Astrocyte (in vitro differentiated cells and primary cell): ENCODE results near the gene MARVELD3.

Experiments
- EZH2 ChIP-seq: IDR thresholded peaks from 2 replicates; pipeline ENCODE4 v1.6.1; 2012; ENCODE audit warnings: mild to moderate bottlenecking, low read length, inconsistent platforms; ENCODE audit not compliant: insufficient read depth
- TF ChIP-seq, protein P1 (sequence below): IDR thresholded peaks from 2 replicates; pipeline ENCODE4 v1.5.1; 2011; ENCODE audit warnings: low read depth, mild to moderate bottlenecking, inconsistent platforms, low read length, moderate library complexity; ENCODE audit not compliant: insufficient read depth

DNA sequence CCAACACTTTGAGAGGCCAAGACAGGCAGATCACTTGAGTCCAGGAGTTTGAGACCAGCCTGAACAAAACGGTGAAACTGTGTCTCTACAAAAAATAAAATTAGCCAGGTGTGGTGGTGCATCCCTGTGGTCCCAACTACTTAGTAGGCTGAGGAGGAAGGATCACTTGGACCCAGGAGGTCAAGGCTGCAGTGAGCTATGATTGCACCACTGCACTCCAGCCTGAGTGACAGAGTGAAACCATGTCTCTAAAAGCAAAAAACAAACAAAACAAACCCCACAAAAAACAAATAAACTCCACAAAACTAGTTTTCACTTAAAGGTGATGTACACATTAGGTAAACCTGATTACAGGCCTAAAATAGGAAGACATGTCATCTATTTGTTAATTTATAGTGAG, 40.3 kb downstream of the MARVELD3 start:
- TF ChIP-seq, protein P1, sequence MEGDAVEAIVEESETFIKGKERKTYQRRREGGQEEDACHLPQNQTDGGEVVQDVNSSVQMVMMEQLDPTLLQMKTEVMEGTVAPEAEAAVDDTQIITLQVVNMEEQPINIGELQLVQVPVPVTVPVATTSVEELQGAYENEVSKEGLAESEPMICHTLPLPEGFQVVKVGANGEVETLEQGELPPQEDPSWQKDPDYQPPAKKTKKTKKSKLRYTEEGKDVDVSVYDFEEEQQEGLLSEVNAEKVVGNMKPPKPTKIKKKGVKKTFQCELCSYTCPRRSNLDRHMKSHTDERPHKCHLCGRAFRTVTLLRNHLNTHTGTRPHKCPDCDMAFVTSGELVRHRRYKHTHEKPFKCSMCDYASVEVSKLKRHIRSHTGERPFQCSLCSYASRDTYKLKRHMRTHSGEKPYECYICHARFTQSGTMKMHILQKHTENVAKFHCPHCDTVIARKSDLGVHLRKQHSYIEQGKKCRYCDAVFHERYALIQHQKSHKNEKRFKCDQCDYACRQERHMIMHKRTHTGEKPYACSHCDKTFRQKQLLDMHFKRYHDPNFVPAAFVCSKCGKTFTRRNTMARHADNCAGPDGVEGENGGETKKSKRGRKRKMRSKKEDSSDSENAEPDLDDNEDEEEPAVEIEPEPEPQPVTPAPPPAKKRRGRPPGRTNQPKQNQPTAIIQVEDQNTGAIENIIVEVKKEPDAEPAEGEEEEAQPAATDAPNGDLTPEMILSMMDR, result no peak
- no peak for TF ChIP-seq EZH2
